Aorta (tissue), 5 donors: Measurements from ENCODE around the gene RPAP2. TPM values are rescaled to one million over a fixed set of nuclear protein-coding genes. Genes with fewer than 3 reads are reported as not detected.
A peak's percentile ranks its signal among the peaks of the same experiment; 100 is the strongest.
"Not testable (repeated sequence)": the region's sequence is repeated elsewhere in the genome, so short reads cannot be mapped to it uniquely, and the experiment has no call there.

Experiments used
- ATAC-seq: fragments of 200-7000 bp; cut with Tn5 transposase; one replicate; pipeline ENCODE4 v1.9.1; 2022; ENCODE audit warnings: moderate library complexity; ENCODE audit not compliant: low FRiP score
- DNase-seq, 2 donors: peaks; one replicate each; pipeline ENCODE4 v3.0.0-alpha.2; 2020
- H3K27ac ChIP-seq, 2 donors: one replicate each; pipeline ENCODE4 v1.5.1; 2013; ENCODE audit warnings: low read length in 2 of 2, mild to moderate bottlenecking in 2 of 2, moderate library complexity in 2 of 2, control low read depth in 1 of 2, inconsistent platforms in 1 of 2, low read depth in 1 of 2
- H3K27me3 ChIP-seq, 2 donors: one replicate each; pipeline ENCODE4 v1.6.1; 2013; ENCODE audit warnings: control low read depth in 1 of 2, low read length in 1 of 2, mild to moderate bottlenecking in 1 of 2, moderate library complexity in 1 of 2; ENCODE audit not compliant: insufficient read depth in 2 of 2, control insufficient read depth in 1 of 2
- H3K36me3 ChIP-seq, 2 donors: one replicate each; pipeline ENCODE4 v1.6.1; 2013; ENCODE audit warnings: control low read depth in 1 of 2, low read length in 1 of 2, mild to moderate bottlenecking in 1 of 2; ENCODE audit not compliant: insufficient read depth in 2 of 2, control insufficient read depth in 1 of 2
- H3K4me1 ChIP-seq, 2 donors: one replicate each; pipeline ENCODE4 v1.6.1; 2013; ENCODE audit warnings: low read length in 2 of 2, control low read depth in 1 of 2, mild to moderate bottlenecking in 1 of 2, moderate library complexity in 1 of 2; ENCODE audit not compliant: insufficient read depth in 2 of 2, control insufficient read depth in 1 of 2
- H3K4me3 ChIP-seq, 2 donors: one replicate each; pipeline ENCODE4 v1.5.1; 2013; ENCODE audit warnings: low read length in 2 of 2, control low read depth in 1 of 2, mild to moderate bottlenecking in 1 of 2
- H3K9me3 ChIP-seq: one replicate; pipeline ENCODE4 v1.6.1; 2013; ENCODE audit warnings: mild to moderate bottlenecking, low read length; ENCODE audit not compliant: control insufficient read depth
- WGBS, 2 donors: extraction: QIAGEN DNeasy Blood & Tissue Kit; methylation state at CpG; one replicate each; pipeline ENCODE4 v1.1.7; 2013; 5-methylcytosine and 5-hydroxymethylcytosine counted together
- intact Hi-C, 2 donors: fragments of 100-400 bp; cut with DNase I; formaldehyde crosslinking; loops; one replicate each; pipeline versions ENCODE4 v1.14.2 to v1.15.0; 2022
- long read RNA-seq, 2 donors: library from polyadenylated mRNA; unstranded; transcript quantifications; one replicate each; pipeline ENCODE4 v2.0.0, GENCODE V29; 2020 to 2021
- polyA plus RNA-seq, 2 donors: library from polyadenylated mRNA; stranded (reverse); fragments of 200-250 nt; gene quantifications; one replicate each; pipeline ENCODE4 v1.2.3, GENCODE V29; 2013
- total RNA-seq, 2 donors: library from RNA; stranded (reverse); fragmentation: NEBNext Ultra II Directional; extraction: Animal tissue kit (Norgen Biotek cat#: 25700); gene quantifications; one replicate each; pipeline ENCODE4 v1.2.1, GENCODE V29; 2021
- donor health status: healthy with polysubstance abuse.
- donor health status: Bipolar disorder and iron deficiency.
- donor health status: DM: no; HTN: no; CAD: no.
- donor health status: DM: no; HTN: no; CAD: no.
- donor health status: DM: yes; HTN: yes; CAD: no.

The RPAP2 gene
- total RNA-seq (10 to 100 TPM; 31.2 to 31.3 TPM), polyA plus RNA-seq (10 to 100 TPM in 1 of 2 donors, 1 to 10 TPM in 1; 4.9 to 10.8 TPM)
- long read RNA-seq, donor 1, full-length matches to known transcripts, result 9 of 27 reads
- long read RNA-seq, donor 1, partial matches to known transcripts, result 9 of 27 reads
- long read RNA-seq, donor 1, other reads (novel, unspliced or antisense), result 9 of 27 reads
- long read RNA-seq, donor 2, full-length matches to known transcripts, result 2 of 12 reads
- long read RNA-seq, donor 2, partial matches to known transcripts, result 2 of 12 reads
- long read RNA-seq, donor 2, other reads (novel, unspliced or antisense), result 8 of 12 reads

GRCh38 chr1:92298573-92299476, at the start of gene RPAP2, which contains the start of gene GLMN:
Gene RPAP2 (plus strand): TSS chr1:92299059. CDS start chr1:92299074, 15 bp downstream.
Gene GLMN (minus strand): TSS chr1:92298987. CDS start chr1:92297999, 988 bp downstream.
- intact Hi-C loops, result loop anchor here in 1 of 2 donors (5.0 to 10.0 kb wide), 2 partner anchors 304 to 797 kb away; partner anchors contain the start of gene CDC7
- WGBS, 2 donors, result 0 to 1% methylated on average over 75 to 76 of the region's 76 CpGs
- DNase-seq (peak; percentile 84 to 92), ATAC-seq (peak; percentile 100)
- no peaks in the 10 kb centered on the region for H3K36me3 ChIP-seq
- H3K4me3 ChIP-seq, result peak within 1 kb of the TSS; percentile 51 to 90
- H3K4me1 ChIP-seq, result no peaks in the 10 kb centered on the region
- H3K27ac ChIP-seq, result peak within 1 kb of the TSS in 1 of 2 donors; percentile 93
- H3K27me3 ChIP-seq, result no peaks in the 10 kb centered on the region
- H3K9me3 ChIP-seq, result no peaks in the 10 kb centered on the region

GRCh38 chr1:92254714-92255113, 44.1 kb upstream of the RPAP2 start:
- H3K27ac ChIP-seq, H3K27me3 ChIP-seq, ATAC-seq, intact Hi-C loops, H3K9me3 ChIP-seq, H3K4me3 ChIP-seq, H3K4me1 ChIP-seq, H3K36me3 ChIP-seq, DNase-seq: not testable (repeated sequence)
- WGBS, 2 donors, result 79 to 86% methylated on average over 3 of the region's 3 CpGs

- peaks cover 0 to under 1% of the 10 kb centered on the region in 2 donors for H3K36me3 ChIP-seq
- intact Hi-C loops, result no loop called here
- no peak overlapping the region for H3K27ac ChIP-seq
- 85 to 88% methylated on average over 1 of the region's 1 CpG for WGBS, 2 donors
- no peak overlapping the region for H3K4me3 ChIP-seq
- no peaks in the 10 kb centered on the region for H3K9me3 ChIP-seq
- no peaks in the 10 kb centered on the region for H3K27me3 ChIP-seq
- no peaks in the 10 kb centered on the region for H3K4me1 ChIP-seq
- ATAC-seq (no peak), DNase-seq (no peak)
These were observed 39.5 kb upstream of the RPAP2 start for GRCh38 chr1:92259350-92259749.

- H3K9me3 ChIP-seq, result no peaks in the 10 kb centered on the region
- H3K27ac ChIP-seq, result no peak overlapping the region
- 62 to 68% methylated on average over 3 of the region's 3 CpGs for WGBS, 2 donors
- no peaks in the 10 kb centered on the region for H3K36me3 ChIP-seq
- ATAC-seq, result no peak
- H3K27me3 ChIP-seq, result no peaks in the 10 kb centered on the region
- no peak for DNase-seq
- intact Hi-C loops, result no loop called here
- no peak overlapping the region for H3K4me3 ChIP-seq
- no peaks in the 10 kb centered on the region for H3K4me1 ChIP-seq
These were observed 36.3 kb upstream of the RPAP2 start for GRCh38 chr1:92262516-92262915.

GRCh38 chr1:92273039-92273438, 25.8 kb upstream of the RPAP2 start:
- 58 to 65% methylated on average over 1 of the region's 1 CpG for WGBS, 2 donors
- DNase-seq (no peak), ATAC-seq (no peak)
- no peaks in the 10 kb centered on the region for H3K9me3 ChIP-seq
- intact Hi-C loops, result no loop called here
- no peaks in the 10 kb centered on the region for H3K27me3 ChIP-seq
- peaks cover 1 to 5% of the 10 kb centered on the region in 2 donors for H3K36me3 ChIP-seq
- H3K27ac ChIP-seq, result no peak overlapping the region
- no peak overlapping the region for H3K4me3 ChIP-seq
- H3K4me1 ChIP-seq, result no peaks in the 10 kb centered on the region

- Histone ChIP-seq H3K36me3 (peaks cover 5 to 7% of the 10 kb centered on the region in 2 donors), H3K27me3 (no peaks in the 10 kb centered on the region), H3K9me3 (no peaks in the 10 kb centered on the region), H3K4me3 (no peak overlapping the region), H3K4me1 (no peaks in the 10 kb centered on the region), H3K27ac (no peak overlapping the region)
- ATAC-seq (no peak), DNase-seq (no peak)
- 93 to 95% methylated on average over 1 of the region's 1 CpG for WGBS, 2 donors
- intact Hi-C loops, result no loop called here
These were observed 23.9 kb upstream of the RPAP2 start for GRCh38 chr1:92274939-92275338.

GRCh38 chr1:92276082-92276481, 22.8 kb upstream of the RPAP2 start:
- Histone ChIP-seq H3K4me3 (no peak overlapping the region), H3K36me3 (peaks cover 5 to 7% of the 10 kb centered on the region in 2 donors), H3K4me1 (no peaks in the 10 kb centered on the region), H3K27ac (no peak overlapping the region), H3K9me3 (no peaks in the 10 kb centered on the region), H3K27me3 (no peaks in the 10 kb centered on the region)
- ATAC-seq (no peak), DNase-seq (no peak)
- WGBS, 2 donors, result 97 to 98% methylated on average over 3 of the region's 3 CpGs
- intact Hi-C loops, result no loop called here

GRCh38 chr1:92277105-92277723, 21.6 kb upstream of the RPAP2 start:
- Histone ChIP-seq H3K27me3 (no peaks in the 10 kb centered on the region), H3K36me3 (peaks cover 5 to 7% of the 10 kb centered on the region in 2 donors), H3K27ac (no peak overlapping the region), H3K4me1 (no peaks in the 10 kb centered on the region), H3K9me3 (no peaks in the 10 kb centered on the region), H3K4me3 (no peak overlapping the region)
- WGBS, 2 donors, result 96% methylated on average over 4 of the region's 4 CpGs
- ATAC-seq (no peak), DNase-seq (no peak)
- intact Hi-C loops, result no loop called here
